Stimulated activated naive B cell treated with anti-CD40 and anti-IgM and Interleukin-4, amounts not matched to agents 10 μg/mL and 1 μg/mL and 100 μg/mL, for 72 hours (primary cell): ENCODE data around the gene ANXA4.

Source experiments
- ATAC-seq, 2 donors: fragments of 150-1000 bp; cut with Tn5 transposase; replicated peaks; 2 replicates each; pipeline ENCODE4 v1.10.0; 2021; ENCODE audit warnings: moderate library complexity in 1 of 2
- DNase-seq: peaks from one replicate; pipeline ENCODE4 v3.0.0; 2021
- H3K27ac Mint-ChIP-seq: one replicate; pipeline ENCODE4 v1.8.0; 2022; ENCODE audit warnings: mild to moderate bottlenecking, mixed read lengths
- H3K27me3 Mint-ChIP-seq, 2 donors: one replicate each; pipeline ENCODE4 v1.8.0; 2022; ENCODE audit warnings: mixed read lengths in 2 of 2
- H3K36me3 Mint-ChIP-seq, 2 donors: one replicate each; pipeline ENCODE4 v1.8.0; 2022; ENCODE audit warnings: mixed read lengths in 2 of 2, mild to moderate bottlenecking in 1 of 2
- H3K4me1 Mint-ChIP-seq, 2 donors: one replicate each; pipeline ENCODE4 v1.8.0; 2022; ENCODE audit warnings: mixed read lengths in 2 of 2, mild to moderate bottlenecking in 1 of 2
- H3K4me3 Mint-ChIP-seq, 2 donors: one replicate each; pipeline ENCODE4 v1.8.0; 2022; ENCODE audit warnings: mild to moderate bottlenecking in 2 of 2, mixed read lengths in 2 of 2, moderate library complexity in 1 of 2
- H3K9me3 Mint-ChIP-seq, 2 donors: one replicate each; pipeline ENCODE4 v1.8.0; 2022; ENCODE audit warnings: mixed read lengths in 2 of 2, mild to moderate bottlenecking in 1 of 2

Gene ANXA4

DNA sequence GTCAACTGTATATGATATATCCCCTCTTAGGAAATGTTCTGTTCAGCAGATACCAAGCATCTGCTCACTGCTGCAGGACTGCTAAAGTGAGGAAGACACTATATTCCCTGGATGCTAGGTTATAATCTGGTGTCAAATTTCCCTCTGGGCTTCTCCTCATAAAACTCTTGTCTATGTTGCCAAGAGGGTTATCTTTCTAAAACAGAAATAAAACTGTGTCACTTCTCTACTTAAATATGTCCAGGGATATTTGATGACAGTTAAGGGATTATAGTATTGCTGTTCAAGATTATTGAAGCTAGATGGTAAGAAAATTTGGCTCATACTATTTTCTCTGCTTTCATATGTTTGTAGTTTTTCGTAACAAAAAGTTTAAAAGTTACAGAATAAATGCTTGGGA lies 121.4 kb downstream of the ANXA4 start:
- DNase-seq (no peak), ATAC-seq (no peak)

More for the DNA sequence above, 121.4 kb downstream of the ANXA4 start:
- H3K4me1 Mint-ChIP-seq, result no peaks in the 10 kb centered on the region
- H3K4me3 Mint-ChIP-seq, result no peak overlapping the region
- no peaks in the 10 kb centered on the region for H3K27me3 Mint-ChIP-seq
- H3K9me3 Mint-ChIP-seq, result no peaks in the 10 kb centered on the region
- peaks cover 13 to 19% of the 10 kb centered on the region in 2 donors for H3K36me3 Mint-ChIP-seq
- no peak overlapping the region for H3K27ac Mint-ChIP-seq
